ENCODE measurements around the gene ANP32E. TPM values are rescaled to one million over a fixed set of nuclear protein-coding genes. Genes with fewer than 3 reads are reported as not detected.

ANP32E gene
- total RNA-seq, 1 experiment from 2014 or later, result 77.4 TPM

GRCh38 chr1:150271291-150271959, 35.5 kb upstream of the ANP32E start:
- Histone ChIP-seq H2AFZ (ENCODE audit: low read length) (no peak overlapping the region), H3K4me1 (ENCODE audit: low read length) (peaks cover 40% of the 10 kb centered on the region), H3K79me2 (ENCODE audit: low read length) (peaks cover 22% of the 10 kb centered on the region), H3K4me3 (ENCODE audit: low read length) (no peak overlapping the region), H3K4me2 (ENCODE audit: low read depth, low read length, poor library complexity, severe bottlenecking) (no peak overlapping the region), H4K20me1 (ENCODE audit: insufficient read depth, low read depth, low read length) (peaks cover 4% of the 10 kb centered on the region; the same call in 1 of the 2 replicates), H3K27me3 (ENCODE audit: low read length) (no peaks in the 10 kb centered on the region), H3K9me2 (replicated peaks; ENCODE audit: insufficient read depth, low read length) (no peaks in the 10 kb centered on the region), H3K36me3 (ENCODE audit: insufficient read depth, low read length) (peaks cover 7% of the 10 kb centered on the region; the same call in 1 of the 2 replicates), H3K27ac (ENCODE audit: low read length) (no peak overlapping the region), H3K9me3 (ENCODE audit: low read length) (no peaks in the 10 kb centered on the region), H3K9ac (ENCODE audit: low read length) (no peak overlapping the region)
- DNase-seq, result no peak

- peaks cover 4% of the 10 kb centered on the region; the same call in 1 of the 2 replicates for H4K20me1 ChIP-seq (ENCODE audit: insufficient read depth, low read depth, low read length)
- H3K27me3 ChIP-seq (ENCODE audit: low read length), result no peaks in the 10 kb centered on the region
- DNase-seq, result no peak
- H3K4me2 ChIP-seq (ENCODE audit: low read depth, low read length, poor library complexity, severe bottlenecking), result peak overlapping the region; percentile 86
- H3K9me3 ChIP-seq (ENCODE audit: low read length), result no peaks in the 10 kb centered on the region
- peak overlapping the region; percentile 96 for H3K9ac ChIP-seq (ENCODE audit: low read length)
- H3K27ac ChIP-seq (ENCODE audit: low read length), result no peak overlapping the region
- H3K79me2 ChIP-seq (ENCODE audit: low read length), result peaks cover 22% of the 10 kb centered on the region
- peaks cover 19% of the 10 kb centered on the region for H3K36me3 ChIP-seq (ENCODE audit: insufficient read depth, low read length)
- no peaks in the 10 kb centered on the region for H3K9me2 ChIP-seq (replicated peaks; ENCODE audit: insufficient read depth, low read length)
- peak overlapping the region; percentile 93 for H3K4me3 ChIP-seq (ENCODE audit: low read length)
- H2AFZ ChIP-seq (ENCODE audit: low read length), result 0 out of 2 replicates have a peak overlapping the region, but pooled peaks have one; percentile 18
- peaks cover 40% of the 10 kb centered on the region for H3K4me1 ChIP-seq (ENCODE audit: low read length)
Measured at GRCh38 chr1:150269451-150269850, 33.5 kb upstream of the ANP32E start.

- no peaks in the 10 kb centered on the region for H3K9me3 ChIP-seq (ENCODE audit: low read length)
- H3K4me3 ChIP-seq (ENCODE audit: low read length), result peak within 1 kb of the TSS; percentile 93
- peak within 1 kb of the TSS; percentile 96 for H3K9ac ChIP-seq (ENCODE audit: low read length)
- H3K27me3 ChIP-seq (ENCODE audit: low read length), result no peaks in the 10 kb centered on the region
- H3K9me2 ChIP-seq (replicated peaks; ENCODE audit: insufficient read depth, low read length), result no peaks in the 10 kb centered on the region
- peak within 1 kb of the TSS; percentile 67 for H3K27ac ChIP-seq (ENCODE audit: low read length)
- H3K79me2 ChIP-seq (ENCODE audit: low read length), result peaks cover 22% of the 10 kb centered on the region
- peaks cover 40% of the 10 kb centered on the region for H3K4me1 ChIP-seq (ENCODE audit: low read length)
- DNase-seq, result peak; percentile 99
- H4K20me1 ChIP-seq (ENCODE audit: insufficient read depth, low read depth, low read length), result peaks cover 4% of the 10 kb centered on the region; the same call in 1 of the 2 replicates
- H3K36me3 ChIP-seq (ENCODE audit: insufficient read depth, low read length), result peaks cover 20% of the 10 kb centered on the region
- H2AFZ ChIP-seq (ENCODE audit: low read length), result peak within 1 kb of the TSS; percentile 18; the same call in 1 of the 2 replicates
- peak within 1 kb of the TSS; percentile 86 for H3K4me2 ChIP-seq (ENCODE audit: low read depth, low read length, poor library complexity, severe bottlenecking)
Measured at GRCh38 chr1:150268705-150269403, 32.9 kb upstream of the ANP32E start, which contains the start of gene APH1A. Gene APH1A, minus strand, starts transcription at chr1:150269016. Its CDS starts 206 bp downstream, at chr1:150268810.

GRCh38 chr1:150268340-150268704, 32.4 kb upstream of the ANP32E start:
- no peaks in the 10 kb centered on the region for H3K27me3 ChIP-seq (ENCODE audit: low read length)
- H3K4me2 ChIP-seq (ENCODE audit: low read depth, low read length, poor library complexity, severe bottlenecking), result peak overlapping the region; percentile 86
- H3K27ac ChIP-seq (ENCODE audit: low read length), result peak overlapping the region; percentile 67
- H3K9me3 ChIP-seq (ENCODE audit: low read length), result no peaks in the 10 kb centered on the region
- peak overlapping the region; percentile 96 for H3K9ac ChIP-seq (ENCODE audit: low read length)
- DNase-seq, result peak; percentile 69
- H2AFZ ChIP-seq (ENCODE audit: low read length), result peak overlapping the region; percentile 13; the same call in 1 of the 2 replicates
- peaks cover 4% of the 10 kb centered on the region; the same call in 1 of the 2 replicates for H4K20me1 ChIP-seq (ENCODE audit: insufficient read depth, low read depth, low read length)
- peaks cover 22% of the 10 kb centered on the region for H3K79me2 ChIP-seq (ENCODE audit: low read length)
- no peaks in the 10 kb centered on the region for H3K9me2 ChIP-seq (replicated peaks; ENCODE audit: insufficient read depth, low read length)
- H3K4me3 ChIP-seq (ENCODE audit: low read length), result peak overlapping the region; percentile 93
- peaks cover 38% of the 10 kb centered on the region for H3K4me1 ChIP-seq (ENCODE audit: low read length)
- H3K36me3 ChIP-seq (ENCODE audit: insufficient read depth, low read length), result peaks cover 20% of the 10 kb centered on the region

GRCh38 chr1:150267896-150268295, 32.0 kb upstream of the ANP32E start:
- H3K79me2 ChIP-seq (ENCODE audit: low read length), result peaks cover 22% of the 10 kb centered on the region
- peak overlapping the region; percentile 96 for H3K9ac ChIP-seq (ENCODE audit: low read length)
- no peaks in the 10 kb centered on the region for H3K9me2 ChIP-seq (replicated peaks; ENCODE audit: insufficient read depth, low read length)
- peaks cover 20% of the 10 kb centered on the region for H3K36me3 ChIP-seq (ENCODE audit: insufficient read depth, low read length)
- peak overlapping the region; percentile 86 for H3K4me2 ChIP-seq (ENCODE audit: low read depth, low read length, poor library complexity, severe bottlenecking)
- no peak overlapping the region for H2AFZ ChIP-seq (ENCODE audit: low read length)
- H3K4me3 ChIP-seq (ENCODE audit: low read length), result peak overlapping the region; percentile 93
- H3K27ac ChIP-seq (ENCODE audit: low read length), result peak overlapping the region; percentile 67; the same call in 1 of the 2 replicates
- DNase-seq, result no peak
- peaks cover 38% of the 10 kb centered on the region for H3K4me1 ChIP-seq (ENCODE audit: low read length)
- H4K20me1 ChIP-seq (ENCODE audit: insufficient read depth, low read depth, low read length), result peaks cover 4% of the 10 kb centered on the region; the same call in 1 of the 2 replicates
- H3K27me3 ChIP-seq (ENCODE audit: low read length), result no peaks in the 10 kb centered on the region
- no peaks in the 10 kb centered on the region for H3K9me3 ChIP-seq (ENCODE audit: low read length)

- H2AFZ ChIP-seq (ENCODE audit: low read length), result no peak overlapping the region
- peak overlapping the region; percentile 36; the same call in 1 of the 2 replicates for H3K27ac ChIP-seq (ENCODE audit: low read length)
Measured at GRCh38 chr1:150263549-150263948, 27.6 kb upstream of the ANP32E start.

GRCh38 chr1:150262388-150263320, 26.7 kb upstream of the ANP32E start:
- H3K9me2 ChIP-seq (replicated peaks; ENCODE audit: insufficient read depth, low read length), result no peaks in the 10 kb centered on the region
- H3K36me3 ChIP-seq (ENCODE audit: insufficient read depth, low read length), result peaks cover 20% of the 10 kb centered on the region
- H3K27me3 ChIP-seq (ENCODE audit: low read length), result no peaks in the 10 kb centered on the region
- H3K9ac ChIP-seq (ENCODE audit: low read length), result 0 out of 2 replicates have a peak overlapping the region, but pooled peaks have one; percentile 32
- H3K27ac ChIP-seq (ENCODE audit: low read length), result peak overlapping the region; percentile 36; the same call in 1 of the 2 replicates
- peak; percentile 79 for DNase-seq
- no peak overlapping the region for H3K4me3 ChIP-seq (ENCODE audit: low read length)
- no peaks in the 10 kb centered on the region; the same call in 1 of the 2 replicates for H4K20me1 ChIP-seq (ENCODE audit: insufficient read depth, low read depth, low read length)
- H2AFZ ChIP-seq (ENCODE audit: low read length), result no peak overlapping the region
- H3K9me3 ChIP-seq (ENCODE audit: low read length), result no peaks in the 10 kb centered on the region
- peaks cover 38% of the 10 kb centered on the region for H3K4me1 ChIP-seq (ENCODE audit: low read length)
- peaks cover 11% of the 10 kb centered on the region for H3K79me2 ChIP-seq (ENCODE audit: low read length)
- H3K4me2 ChIP-seq (ENCODE audit: low read depth, low read length, poor library complexity, severe bottlenecking), result peak overlapping the region; percentile 40

More at GRCh38 chr1:150263549-150263948, 27.6 kb upstream of the ANP32E start:
- DNase-seq, result no peak
- no peak overlapping the region for H3K4me3 ChIP-seq (ENCODE audit: low read length)
- 0 out of 2 replicates have a peak overlapping the region, but pooled peaks have one; percentile 32 for H3K9ac ChIP-seq (ENCODE audit: low read length)
- H4K20me1 ChIP-seq (ENCODE audit: insufficient read depth, low read depth, low read length), result peaks cover 4% of the 10 kb centered on the region; the same call in 1 of the 2 replicates
- H3K4me1 ChIP-seq (ENCODE audit: low read length), result peaks cover 40% of the 10 kb centered on the region
- peak overlapping the region; percentile 40 for H3K4me2 ChIP-seq (ENCODE audit: low read depth, low read length, poor library complexity, severe bottlenecking)
- H3K27me3 ChIP-seq (ENCODE audit: low read length), result no peaks in the 10 kb centered on the region
- H3K79me2 ChIP-seq (ENCODE audit: low read length), result peaks cover 20% of the 10 kb centered on the region
- H3K36me3 ChIP-seq (ENCODE audit: insufficient read depth, low read length), result peaks cover 20% of the 10 kb centered on the region
- no peaks in the 10 kb centered on the region for H3K9me2 ChIP-seq (replicated peaks; ENCODE audit: insufficient read depth, low read length)
- no peaks in the 10 kb centered on the region for H3K9me3 ChIP-seq (ENCODE audit: low read length)

All from Karpas-422 (cell line).